ENCODE measurements around the gene KRTAP10-12. TPM values are rescaled to one million over a fixed set of nuclear protein-coding genes. Genes with fewer than 3 reads are reported as not detected.

The KRTAP10-12 gene
- total RNA-seq, 1 donor from 2014 or later = not detected

GRCh38 chr21:44695184-44695583 is 1.8 kb upstream of the KRTAP10-12 start:
- H3K4me1 Mint-ChIP-seq (ENCODE audit: unreplicated experiment) = peaks cover 2% of the 10 kb centered on the region
- H3K27me3 Mint-ChIP-seq (ENCODE audit: unreplicated experiment) = peaks cover 7% of the 10 kb centered on the region
- no peak overlapping the region for H3K4me3 Mint-ChIP-seq (ENCODE audit: unreplicated experiment)
- no peaks in the 10 kb centered on the region for H3K36me3 Mint-ChIP-seq (ENCODE audit: low read depth, unreplicated experiment)
- H3K27ac Mint-ChIP-seq (ENCODE audit: unreplicated experiment) = no peak overlapping the region
- no peak for DNase-seq (ENCODE audit: low spot score)
- H3K9me3 Mint-ChIP-seq (ENCODE audit: unreplicated experiment) = no peaks in the 10 kb centered on the region
- no peak for TF ChIP-seq CTCF (IDR thresholded peaks at IDR 0.05; ENCODE audit: unreplicated experiment)

GRCh38 chr21:44695641-44696040 is 1.3 kb upstream of the KRTAP10-12 start:
- Mint-ChIP-seq H3K27me3 (ENCODE audit: unreplicated experiment) (peaks cover 7% of the 10 kb centered on the region), H3K4me3 (ENCODE audit: unreplicated experiment) (peak overlapping the region; percentile 18), H3K4me1 (ENCODE audit: unreplicated experiment) (peaks cover 2% of the 10 kb centered on the region), H3K36me3 (ENCODE audit: low read depth, unreplicated experiment) (no peaks in the 10 kb centered on the region), H3K27ac (ENCODE audit: unreplicated experiment) (no peak overlapping the region), H3K9me3 (ENCODE audit: unreplicated experiment) (no peaks in the 10 kb centered on the region)
- no peak for TF ChIP-seq CTCF (IDR thresholded peaks at IDR 0.05; ENCODE audit: unreplicated experiment)
- no peak for DNase-seq (ENCODE audit: low spot score)

- Mint-ChIP-seq H3K9me3 (ENCODE audit: unreplicated experiment) (no peaks in the 10 kb centered on the region), H3K27ac (ENCODE audit: unreplicated experiment) (peak overlapping the region; percentile 7), H3K27me3 (ENCODE audit: unreplicated experiment) (peaks cover 7% of the 10 kb centered on the region), H3K36me3 (ENCODE audit: low read depth, unreplicated experiment) (no peaks in the 10 kb centered on the region), H3K4me3 (ENCODE audit: unreplicated experiment) (no peak overlapping the region), H3K4me1 (ENCODE audit: unreplicated experiment) (peaks cover 2% of the 10 kb centered on the region)
- no peak for TF ChIP-seq CTCF (IDR thresholded peaks at IDR 0.05; ENCODE audit: unreplicated experiment)
- DNase-seq (ENCODE audit: low spot score) = no peak
Measured at GRCh38 chr21:44696572-44696971, 400 bp upstream of the KRTAP10-12 start.

- H3K27ac Mint-ChIP-seq (ENCODE audit: unreplicated experiment) = no peak overlapping the region
- peaks cover 10% of the 10 kb centered on the region for H3K27me3 Mint-ChIP-seq (ENCODE audit: unreplicated experiment)
- no peaks in the 10 kb centered on the region for H3K9me3 Mint-ChIP-seq (ENCODE audit: unreplicated experiment)
- TF ChIP-seq CTCF (IDR thresholded peaks at IDR 0.05; ENCODE audit: unreplicated experiment) = no peak
- DNase-seq (ENCODE audit: low spot score) = no peak
- H3K4me1 Mint-ChIP-seq (ENCODE audit: unreplicated experiment) = peaks cover 2% of the 10 kb centered on the region
- no peak overlapping the region for H3K4me3 Mint-ChIP-seq (ENCODE audit: unreplicated experiment)
- H3K36me3 Mint-ChIP-seq (ENCODE audit: low read depth, unreplicated experiment) = no peaks in the 10 kb centered on the region
Measured at GRCh38 chr21:44697811-44698734, 1.1 kb downstream of the KRTAP10-12 start.

GRCh38 chr21:44699502-44700001 is 2.6 kb downstream of the KRTAP10-12 start:
- H3K27me3 Mint-ChIP-seq (ENCODE audit: unreplicated experiment) = peaks cover 11% of the 10 kb centered on the region
- TF ChIP-seq CTCF (IDR thresholded peaks at IDR 0.05; ENCODE audit: unreplicated experiment) = no peak
- H3K4me1 Mint-ChIP-seq (ENCODE audit: unreplicated experiment) = peaks cover 2% of the 10 kb centered on the region
- no peak overlapping the region for H3K4me3 Mint-ChIP-seq (ENCODE audit: unreplicated experiment)
- H3K27ac Mint-ChIP-seq (ENCODE audit: unreplicated experiment) = no peak overlapping the region
- DNase-seq (ENCODE audit: low spot score) = no peak
- H3K36me3 Mint-ChIP-seq (ENCODE audit: low read depth, unreplicated experiment) = no peaks in the 10 kb centered on the region
- no peaks in the 10 kb centered on the region for H3K9me3 Mint-ChIP-seq (ENCODE audit: unreplicated experiment)

All from endothelial cell (in vitro differentiated cells).